HG02970 (cell line): ENCODE results near the gene CCNA1.

Experiments used
- ATAC-seq: cut with Tn5 transposase; IDR thresholded peaks from one replicate; pipeline ENCODE4 v1.9.1; 2021; ENCODE audit warnings: mild to moderate bottlenecking, moderate library complexity, moderate number of reproducible peaks; ENCODE audit not compliant: unreplicated experiment, low FRiP score

The CCNA1 gene

GRCh38 chr13:36450534-36450933 is 18.2 kb downstream of the CCNA1 start:
- ATAC-seq, result no peak

- ATAC-seq, result no peak
Measured at GRCh38 chr13:36453516-36453915, 21.2 kb downstream of the CCNA1 start.

GRCh38 chr13:36454121-36454520 is 21.8 kb downstream of the CCNA1 start:
- ATAC-seq, result no peak

GRCh38 chr13:36454987-36455386 is 22.7 kb downstream of the CCNA1 start:
- ATAC-seq, result no peak

- no peak for ATAC-seq
Measured at GRCh38 chr13:36456577-36456976, 24.3 kb downstream of the CCNA1 start.

GRCh38 chr13:36461506-36461905 is 29.2 kb downstream of the CCNA1 start:
- no peak for ATAC-seq

GRCh38 chr13:36475468-36475867 is 43.2 kb downstream of the CCNA1 start:
- ATAC-seq, result no peak

- no peak for ATAC-seq
Measured at GRCh38 chr13:36476661-36477060, 44.4 kb downstream of the CCNA1 start.

- no peak for ATAC-seq
Measured at GRCh38 chr13:36480726-36481427, 48.6 kb downstream of the CCNA1 start.

- ATAC-seq, result no peak
Measured at GRCh38 chr13:36490055-36490454, 57.8 kb downstream of the CCNA1 start.
